Subcutaneous abdominal adipose tissue (tissue), 5 donors: ENCODE measurements around the gene GABRR3.

Experiments
- H3K27ac ChIP-seq: one replicate; pipeline ENCODE4 v1.7.0; 2013; ENCODE audit warnings: low read depth, mild to moderate bottlenecking, inconsistent platforms, low read length, moderate library complexity
- H3K27me3 ChIP-seq, 5 donors: one replicate each; pipeline ENCODE4 v1.7.0; 2013; ENCODE audit warnings: low read length in 5 of 5, inconsistent platforms in 1 of 5; ENCODE audit not compliant: control insufficient read depth in 5 of 5, insufficient read depth in 4 of 5
- H3K36me3 ChIP-seq, 5 donors: one replicate each; pipeline ENCODE4 v1.7.0; 2013; ENCODE audit warnings: low read length in 5 of 5; ENCODE audit not compliant: control insufficient read depth in 5 of 5, insufficient read depth in 5 of 5
- H3K4me1 ChIP-seq, 5 donors: one replicate each; pipeline ENCODE4 v1.7.0; 2013; ENCODE audit warnings: low read length in 5 of 5, mild to moderate bottlenecking in 3 of 5, moderate library complexity in 1 of 5; ENCODE audit not compliant: control insufficient read depth in 5 of 5, insufficient read depth in 5 of 5
- H3K4me3 ChIP-seq, 5 donors: one replicate each; pipeline ENCODE4 v1.7.0; 2013; ENCODE audit warnings: low read length in 5 of 5, low read depth in 1 of 5
- H3K9ac ChIP-seq, 5 donors: one replicate each; pipeline ENCODE4 v1.7.0; 2013; ENCODE audit warnings: low read length in 5 of 5, mild to moderate bottlenecking in 4 of 5, moderate library complexity in 3 of 5
- H3K9me3 ChIP-seq, 5 donors: one replicate each; pipeline ENCODE4 v1.7.0; 2013; ENCODE audit warnings: low read length in 5 of 5; ENCODE audit not compliant: control insufficient read depth in 5 of 5
- donor health status: healthy.
- donor health status: healthy.
- donor health status: healthy.
- donor health status: healthy.
- donor health status: healthy.

GABRR3 gene

GRCh38 chr3:98039322-98040024 is 4.4 kb upstream of the GABRR3 start:
- H3K36me3 ChIP-seq: no peaks in the 10 kb centered on the region
- H3K9me3 ChIP-seq: peaks cover 0 to 3% (median 0%) of the 10 kb centered on the region in 5 donors
- H3K27me3 ChIP-seq: peaks cover 0 to 13% (median 0%) of the 10 kb centered on the region in 5 donors
- peaks cover 0 to 5% (median 3%) of the 10 kb centered on the region in 5 donors for H3K4me1 ChIP-seq
- H3K9ac ChIP-seq: no peak overlapping the region
- peak overlapping the region in 4 of 5 donors; percentile 46 to 53 (median 51) for H3K4me3 ChIP-seq
- H3K27ac ChIP-seq: no peak overlapping the region

GRCh38 chr3:98038876-98039275 is 3.8 kb upstream of the GABRR3 start:
- H3K9me3 ChIP-seq: peaks cover 0 to 3% (median 0%) of the 10 kb centered on the region in 5 donors
- H3K4me1 ChIP-seq: peaks cover 0 to 5% (median 3%) of the 10 kb centered on the region in 5 donors
- no peak overlapping the region for H3K4me3 ChIP-seq
- H3K36me3 ChIP-seq: no peaks in the 10 kb centered on the region
- H3K27me3 ChIP-seq: peaks cover 0 to 13% (median 2%) of the 10 kb centered on the region in 5 donors
- no peak overlapping the region for H3K27ac ChIP-seq
- no peak overlapping the region for H3K9ac ChIP-seq

GRCh38 chr3:98038286-98038685 is 3.2 kb upstream of the GABRR3 start:
- Histone ChIP-seq H3K9me3 (peaks cover 0 to 3% (median 0%) of the 10 kb centered on the region in 5 donors), H3K4me1 (peaks cover 0 to 5% (median 3%) of the 10 kb centered on the region in 5 donors), H3K27me3 (peaks cover 0 to 13% (median 2%) of the 10 kb centered on the region in 5 donors), H3K4me3 (no peak overlapping the region), H3K9ac (no peak overlapping the region), H3K36me3 (no peaks in the 10 kb centered on the region), H3K27ac (no peak overlapping the region)

GRCh38 chr3:98034486-98034885 is 629 bp downstream of the GABRR3 start:
- Histone ChIP-seq H3K4me1 (peaks cover 0 to 4% (median 2%) of the 10 kb centered on the region in 5 donors), H3K4me3 (no peak overlapping the region)

GRCh38 chr3:98034036-98034435 is 1.1 kb downstream of the GABRR3 start:
- no peaks in the 10 kb centered on the region for H3K4me1 ChIP-seq

More at GRCh38 chr3:98034486-98034885, 629 bp downstream of the GABRR3 start:
- H3K9me3 ChIP-seq: no peaks in the 10 kb centered on the region
- H3K27me3 ChIP-seq: peaks cover 0 to 13% (median 2%) of the 10 kb centered on the region in 5 donors
- no peak overlapping the region for H3K9ac ChIP-seq
- H3K36me3 ChIP-seq: no peaks in the 10 kb centered on the region
- no peak overlapping the region for H3K27ac ChIP-seq

DNA sequence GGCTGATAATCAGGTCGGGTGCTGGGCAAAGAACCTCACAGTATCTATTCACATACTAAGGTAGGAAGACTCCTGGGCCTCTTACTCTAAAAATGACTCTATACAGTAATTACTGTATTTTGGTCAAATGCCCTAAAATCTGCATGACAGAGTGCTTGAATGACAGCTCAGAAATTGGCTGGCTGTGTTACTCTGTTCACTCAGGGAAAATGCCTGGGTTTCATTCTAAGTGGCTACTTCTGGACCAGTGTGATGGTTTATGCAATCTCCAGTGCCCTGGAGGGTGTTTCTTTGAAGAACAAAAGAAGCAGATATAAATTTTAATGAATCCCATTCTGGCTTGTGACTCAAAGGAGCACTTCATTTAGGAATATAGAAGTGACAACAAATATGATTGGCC is 2.2 kb downstream of the GABRR3 start:
- no peaks in the 10 kb centered on the region for H3K9me3 ChIP-seq
- H3K36me3 ChIP-seq: no peaks in the 10 kb centered on the region
- no peak overlapping the region for H3K27ac ChIP-seq
- no peaks in the 10 kb centered on the region for H3K4me1 ChIP-seq
- no peak overlapping the region for H3K4me3 ChIP-seq
- H3K9ac ChIP-seq: no peak overlapping the region
- H3K27me3 ChIP-seq: peaks cover 0 to 13% (median 2%) of the 10 kb centered on the region in 5 donors

More at GRCh38 chr3:98034036-98034435, 1.1 kb downstream of the GABRR3 start:
- no peak overlapping the region for H3K9ac ChIP-seq
- H3K27me3 ChIP-seq: peaks cover 0 to 13% (median 2%) of the 10 kb centered on the region in 5 donors
- no peaks in the 10 kb centered on the region for H3K36me3 ChIP-seq
- no peak overlapping the region for H3K27ac ChIP-seq
- H3K9me3 ChIP-seq: no peaks in the 10 kb centered on the region
- no peak overlapping the region for H3K4me3 ChIP-seq

DNA sequence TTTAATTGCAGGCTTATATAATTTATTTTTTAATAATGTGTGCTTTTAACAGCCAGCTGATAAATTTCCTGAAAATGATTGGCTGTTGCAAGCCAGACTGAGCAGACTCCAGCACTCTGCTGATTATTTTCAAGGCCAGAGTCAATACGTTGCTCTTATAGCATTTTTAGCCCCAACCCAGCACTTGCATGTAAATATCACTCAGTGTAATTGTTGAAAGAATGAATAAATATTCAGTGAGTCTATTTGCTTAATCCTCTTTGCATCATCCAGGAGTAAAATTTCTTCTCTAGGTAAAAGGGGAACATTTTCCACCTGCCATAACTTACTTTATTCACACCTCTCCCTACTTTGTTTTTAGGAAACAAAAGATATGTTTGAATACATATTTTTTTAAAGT is 2.9 kb downstream of the GABRR3 start:
- no peaks in the 10 kb centered on the region for H3K36me3 ChIP-seq
- peaks cover 0 to 13% (median 2%) of the 10 kb centered on the region in 5 donors for H3K27me3 ChIP-seq
- H3K9me3 ChIP-seq: no peaks in the 10 kb centered on the region
- H3K4me3 ChIP-seq: no peak overlapping the region
- no peak overlapping the region for H3K9ac ChIP-seq
- H3K27ac ChIP-seq: no peak overlapping the region
- H3K4me1 ChIP-seq: no peaks in the 10 kb centered on the region

DNA sequence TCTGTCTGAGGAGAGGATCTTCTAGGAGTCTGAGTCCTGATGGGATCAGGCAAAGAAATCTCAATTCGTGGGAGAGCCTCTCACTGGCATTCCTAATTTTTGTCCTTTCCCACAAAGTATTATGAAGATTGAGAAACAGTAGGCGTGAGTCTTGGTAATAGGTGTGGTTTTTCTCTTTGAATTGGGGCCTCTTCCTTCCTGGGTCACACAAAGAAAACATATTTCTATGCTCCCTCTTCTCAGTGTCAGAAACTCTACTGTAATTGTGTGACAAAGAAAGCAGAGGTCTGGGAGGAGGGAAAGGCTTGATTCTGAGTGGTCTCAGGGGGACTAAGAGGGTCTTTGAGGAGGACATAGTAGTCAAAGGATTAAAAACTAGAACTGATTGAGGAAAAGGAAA is 6.0 kb downstream of the GABRR3 start:
- no peaks in the 10 kb centered on the region for H3K9me3 ChIP-seq
- no peak overlapping the region for H3K9ac ChIP-seq
- no peak overlapping the region for H3K4me3 ChIP-seq
- H3K4me1 ChIP-seq: no peaks in the 10 kb centered on the region
- H3K36me3 ChIP-seq: no peaks in the 10 kb centered on the region
- H3K27ac ChIP-seq: no peak overlapping the region
- peaks cover 0 to under 1% (median 0%) of the 10 kb centered on the region in 5 donors for H3K27me3 ChIP-seq

DNA sequence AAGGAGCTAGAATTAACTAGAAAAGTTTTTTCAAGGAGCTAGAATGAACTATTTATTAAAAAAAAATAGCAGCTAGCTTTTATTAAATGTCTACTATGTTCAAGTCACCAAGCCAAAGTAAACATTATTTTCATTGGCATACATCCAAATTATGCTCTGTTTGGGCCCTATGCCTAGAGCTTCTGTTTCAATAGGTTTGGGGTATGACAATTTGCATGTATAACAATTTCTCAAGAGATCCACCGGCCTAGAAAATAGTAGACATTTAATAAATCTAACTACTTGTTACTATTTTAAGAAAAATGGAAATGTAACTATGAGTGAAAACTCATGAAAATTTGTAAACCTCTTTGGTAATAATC is 8.0 kb downstream of the GABRR3 start:
- Histone ChIP-seq H3K4me1 (peaks cover 0 to 5% (median 0%) of the 10 kb centered on the region in 5 donors), H3K4me3 (no peak overlapping the region), H3K36me3 (no peaks in the 10 kb centered on the region), H3K27me3 (peaks cover 0 to 4% (median 0%) of the 10 kb centered on the region in 5 donors), H3K9ac (no peak overlapping the region), H3K27ac (no peak overlapping the region), H3K9me3 (no peaks in the 10 kb centered on the region)

- no peak overlapping the region for H3K9ac ChIP-seq
- H3K27me3 ChIP-seq: peaks cover 0 to 4% (median 0%) of the 10 kb centered on the region in 5 donors
- H3K36me3 ChIP-seq: no peaks in the 10 kb centered on the region
These were observed 8.6 kb downstream of the GABRR3 start for GRCh38 chr3:98026425-98027084.

More at GRCh38 chr3:98026425-98027084, 8.6 kb downstream of the GABRR3 start:
- Histone ChIP-seq H3K27ac (no peak overlapping the region), H3K9me3 (no peaks in the 10 kb centered on the region), H3K4me3 (no peak overlapping the region), H3K4me1 (peaks cover 0 to 5% (median 0%) of the 10 kb centered on the region in 5 donors)
